Stimulated activated CD8-positive, alpha-beta memory T cell treated with anti-CD3 and anti-CD28 coated beads, Interleukin-2, amount 100 ng/mL, for 1 hour (primary cell): Measurements from ENCODE around the gene ARMS2.

Source experiments
- DNase-seq, 2 donors: peaks; one replicate each; pipeline ENCODE4 v3.0.0-alpha.2; 2020; ENCODE audit warnings: low read depth in 2 of 2

ARMS2 gene

GRCh38 chr10:122473116-122473515 is 18.7 kb downstream of the ARMS2 start:
- DNase-seq, result no peak

GRCh38 chr10:122474131-122474818 is 19.8 kb downstream of the ARMS2 start:
- DNase-seq, result no peak

- DNase-seq, result no peak
Observed at GRCh38 chr10:122475100-122475499, 20.6 kb downstream of the ARMS2 start.

GRCh38 chr10:122475591-122476332 is 21.3 kb downstream of the ARMS2 start:
- no peak for DNase-seq

GRCh38 chr10:122476333-122476695 is 21.9 kb downstream of the ARMS2 start:
- no peak for DNase-seq

GRCh38 chr10:122477436-122477835 is 23.0 kb downstream of the ARMS2 start:
- DNase-seq, result no peak

- DNase-seq, result no peak
Observed at GRCh38 chr10:122478971-122479370, 24.5 kb downstream of the ARMS2 start.

GRCh38 chr10:122480146-122480833 is 25.8 kb downstream of the ARMS2 start:
- no peak for DNase-seq

- DNase-seq, result no peak
Observed at GRCh38 chr10:122481296-122482056, 27.0 kb downstream of the ARMS2 start.

GRCh38 chr10:122484276-122485060 is 30.0 kb downstream of the ARMS2 start:
- DNase-seq, result no peak

GRCh38 chr10:122485670-122486069 is 31.2 kb downstream of the ARMS2 start:
- DNase-seq, result no peak

- no peak for DNase-seq
Observed at GRCh38 chr10:122486406-122487080, 32.1 kb downstream of the ARMS2 start.

- no peak for DNase-seq
Observed at GRCh38 chr10:122487174-122487765, 32.8 kb downstream of the ARMS2 start.

GRCh38 chr10:122490268-122490667 is 35.8 kb downstream of the ARMS2 start:
- no peak for DNase-seq

- no peak for DNase-seq
Observed at GRCh38 chr10:122490786-122491680, 36.6 kb downstream of the ARMS2 start.

- no peak for DNase-seq
Observed at GRCh38 chr10:122492006-122492405, 37.6 kb downstream of the ARMS2 start.

GRCh38 chr10:122492999-122493481 is 38.6 kb downstream of the ARMS2 start:
- no peak for DNase-seq

GRCh38 chr10:122493761-122494160 is 39.3 kb downstream of the ARMS2 start:
- DNase-seq, result no peak

- DNase-seq, result no peak
Observed at GRCh38 chr10:122494173-122494820, 39.8 kb downstream of the ARMS2 start.
